GM12878 (cell line): Measurements from ENCODE around the gene SWSAP1. TPM values are rescaled to one million over a fixed set of nuclear protein-coding genes. Genes with fewer than 3 reads are reported as not detected.

Source experiments
- ATAC-seq: fragments of 200-7000 bp; cut with Tn5 transposase; 3 replicates; pipeline ENCODE4 v1.9.1; 2020; ENCODE audit warnings: mild to moderate bottlenecking, moderate library complexity
- BruUV-seq: library from RNA; stranded (reverse); fragments of 400-500 nt; replicated peaks from 2 replicates; lab custom pipeline; 2021; lab: Mats Ljungman, UMichigan
- CTCF ChIA-PET: fragments of 300-600 bp; sonication (Branson Sonifier 250); formaldehyde crosslinking; extraction: SDS; loops from one replicate; lab custom pipeline; 2021; ENCODE audit warnings: inconsistent platforms; lab: Yijun Ruan, JAX
- POLR2A ChIA-PET: fragments of 350-600 bp; formaldehyde crosslinking; extraction: SDS; loops from one replicate; lab custom pipeline; 2021; ENCODE audit warnings: inconsistent platforms; lab: Charles Lee
- RAD21 ChIA-PET: fragments of 300-600 bp; sonication (Branson Sonifier 250); formaldehyde crosslinking; loops from one replicate; lab custom pipeline; 2023; ENCODE audit warnings: antibody characterized with exemption; ENCODE audit not compliant: unreplicated experiment; lab: Charles Lee
- SMC1A ChIA-PET: fragments of 300-600 bp; sonication (Branson Sonifier 250); formaldehyde crosslinking; loops from one replicate; lab custom pipeline; 2023; ENCODE audit not compliant: unreplicated experiment, uncharacterized antibody; lab: Charles Lee
- DNase-seq: peaks from one replicate; pipeline ENCODE4 v3.0.0-alpha.2; 2011; ENCODE audit warnings: low read depth, low spot score
- FAIRE-seq: peaks from 3 replicates; lab custom pipeline; 2011; peaks lifted over from hg19 to GRCh38; lab: Jason Lieb, UNC
- H2AFZ ChIP-seq: 2 replicates; pipeline ENCODE4 v1.6.0; 2011; ENCODE audit warnings: low read depth, low read length, control low read depth; ENCODE audit not compliant: control insufficient read depth
- H3K27ac ChIP-seq: 2 replicates; pipeline ENCODE4 v1.5.1; 2011; ENCODE audit warnings: control low read depth; ENCODE audit not compliant: control insufficient read depth, insufficient read depth
- H3K27me3 ChIP-seq, 2 experiments: replicated peaks in 1 of 2; 2 replicates each; pipeline versions ENCODE4 v1.6.0 to v1.6.1; 2011; ENCODE audit warnings: low read length in 1 of 2; ENCODE audit not compliant: control insufficient read depth in 2 of 2, insufficient read depth in 2 of 2
- H3K36me3 ChIP-seq, 2 experiments: 2 replicates each; pipeline ENCODE4 v1.5.1; 2011; ENCODE audit warnings: low read length in 1 of 2; ENCODE audit not compliant: control insufficient read depth in 2 of 2, insufficient read depth in 2 of 2
- H3K4me1 ChIP-seq: 2 replicates; pipeline ENCODE4 v1.6.1; 2011; ENCODE audit warnings: mild to moderate bottlenecking, low read length, moderate library complexity, mixed read lengths; ENCODE audit not compliant: control insufficient read depth, insufficient read depth
- H3K4me2 ChIP-seq: 2 replicates; pipeline ENCODE4 v1.6.0; 2011; ENCODE audit warnings: control low read depth; ENCODE audit not compliant: control insufficient read depth, insufficient read depth
- H3K4me3 ChIP-seq: fragments of 200-600 bp; sonication (generic); 2 replicates; pipeline ENCODE4 v1.5.1; 2016
- H3K79me2 ChIP-seq: 2 replicates; pipeline ENCODE4 v1.6.0; 2011; ENCODE audit warnings: low read length; ENCODE audit not compliant: control insufficient read depth, insufficient read depth
- H3K9ac ChIP-seq: 2 replicates; pipeline ENCODE4 v1.8.0; 2011; ENCODE audit warnings: low read length, control low read depth, mixed read lengths; ENCODE audit not compliant: control insufficient read depth, insufficient read depth
- H3K9me3 ChIP-seq: replicated peaks from 3 replicates; pipeline ENCODE4 v1.5.1; 2011; ENCODE audit warnings: mild to moderate bottlenecking, low read length; ENCODE audit not compliant: control insufficient read depth, insufficient read depth
- H4K20me1 ChIP-seq: 2 replicates; pipeline ENCODE4 v1.6.0; 2011; ENCODE audit not compliant: control insufficient read depth, insufficient read depth
- CBX3 ChIP-seq: fragments of 200-600 bp; sonication (generic); IDR thresholded peaks from 2 replicates; pipeline ENCODE4 v1.6.1; 2016; ENCODE audit warnings: low read depth, borderline replicate concordance
- GATAD2B ChIP-seq: fragments of 450-650 bp; conservative IDR thresholded peaks from 2 replicates; pipeline ENCODE4 v1.6.1; 2017; ENCODE audit warnings: low read depth, mild to moderate bottlenecking, moderate library complexity
- JUNB ChIP-seq: IDR thresholded peaks from 2 replicates; pipeline ENCODE4 v1.6.1; 2016; ENCODE audit warnings: antibody characterized with exemption, mild to moderate bottlenecking
- MAX ChIP-seq: IDR thresholded peaks from 2 replicates; pipeline ENCODE4 v1.6.1; 2012; ENCODE audit warnings: low read depth, low read length, improper control_type of control experiment
- NRF1 ChIP-seq: conservative IDR thresholded peaks from 2 replicates; pipeline ENCODE4 v1.6.1; 2011; ENCODE audit warnings: mild to moderate bottlenecking, low read depth, low read length, improper control_type of control experiment
- PBX3 ChIP-seq: IDR thresholded peaks from 2 replicates; pipeline ENCODE4 v1.6.1; 2011; ENCODE audit warnings: mild to moderate bottlenecking, low read depth, low read length, moderate library complexity; ENCODE audit not compliant: insufficient replicate concordance
- PRDM15 ChIP-seq: fragments of 450-650 bp; formaldehyde crosslinking; IDR thresholded peaks from 2 replicates; pipeline ENCODE4 v1.4.0; 2020; ENCODE audit warnings: mild to moderate bottlenecking, moderate library complexity
- RBBP5 ChIP-seq: fragments of 200-600 bp; sonication (generic); conservative IDR thresholded peaks from 2 replicates; pipeline ENCODE4 v1.6.1; 2016
- SIN3A ChIP-seq: IDR thresholded peaks from 2 replicates; pipeline ENCODE4 v1.6.1; 2012; ENCODE audit warnings: low read depth, low read length, improper control_type of control experiment
- SMARCA5 ChIP-seq: fragments of 450-650 bp; IDR thresholded peaks from 2 replicates; pipeline ENCODE4 v1.6.1; 2017; ENCODE audit warnings: mild to moderate bottlenecking
- SREBF2 ChIP-seq: IDR thresholded peaks from 2 replicates; pipeline ENCODE4 v1.6.1; 2012; ENCODE audit warnings: mild to moderate bottlenecking, low read length
- WRNIP1 ChIP-seq: IDR thresholded peaks from 2 replicates; pipeline ENCODE4 v1.6.1; 2011; ENCODE audit warnings: low read depth, low read length, improper control_type of control experiment, borderline replicate concordance
- YY1 ChIP-seq: IDR thresholded peaks from 2 replicates; pipeline ENCODE4 v1.6.1; 2011; ENCODE audit warnings: low read depth, mild to moderate bottlenecking, low read length
- ZNF384 ChIP-seq: IDR thresholded peaks from 2 replicates; pipeline ENCODE4 v1.6.1; 2012; ENCODE audit warnings: low read depth, mild to moderate bottlenecking, low read length, improper control_type of control experiment, borderline replicate concordance
- ZNF622 ChIP-seq: fragments of 450-650 bp; IDR thresholded peaks from 2 replicates; pipeline ENCODE4 v1.6.1; 2017; ENCODE audit warnings: mild to moderate bottlenecking, inconsistent platforms
- ZSCAN29 ChIP-seq: fragments of 450-650 bp; IDR thresholded peaks from 2 replicates; pipeline ENCODE4 v1.6.1; 2017; ENCODE audit warnings: mild to moderate bottlenecking, moderate library complexity
- ZZZ3 ChIP-seq: IDR thresholded peaks from 2 replicates; pipeline ENCODE4 v1.6.1; 2011; ENCODE audit warnings: low read depth; ENCODE audit not compliant: control insufficient read depth, insufficient read length
- WGBS: methylation state at CpG from one replicate; pipeline ENCODE4 v1.1.6; 2016; ENCODE audit warnings: low lambda C conversion rate; ENCODE audit not compliant: insufficient replicate concordance, insufficient coverage; ENCODE audit errors: missing lambda C conversion rate; 5-methylcytosine and 5-hydroxymethylcytosine counted together
- in situ Hi-C: fragments of 300-500 bp; cut with MboI; formaldehyde crosslinking; loops from 9 replicates; pipeline ENCODE4 v1.14.3; 2018; ENCODE audit warnings: mixed read lengths
- intact Hi-C: fragments of 100-400 bp; cut with micrococcal nuclease; formaldehyde crosslinking; loops from one replicate; pipeline ENCODE4 v1.14.2; 2022; ENCODE audit not compliant: unreplicated experiment
- polyA plus RNA-seq, 11 experiments: library from polyadenylated mRNA; depleted of rRNA in 4 of 11; unstranded in 6 of 11; stranded (reverse) in 5 of 11; fragments of >200 nt; fragmentation: Nextera tagmentation in 4 of 11; fragmentation: Illumina TruSeq in 1 of 11; extraction: Ambion mirVana in 4 of 11; extraction: Trizol in 1 of 11; gene quantifications; 1 replicate in 1 of 11; 2 replicates in 10 of 11; pipeline versions ENCODE4 v1.2.1 to v1.2.3, GENCODE V29; 2011 to 2016; ENCODE audit warnings: inconsistent platforms in 2 of 11, missing spikeins in 2 of 11, low read depth in 1 of 11
- total RNA-seq, 4 experiments: library from RNA; depleted of rRNA in 3 of 4; stranded (reverse); fragments of >200 nt in 3 of 4; fragmentation: Illumina TruSeq in 1 of 4; extraction: Trizol in 1 of 4; gene quantifications; 2 replicates each; pipeline versions ENCODE4 v1.2.1 to v1.2.3, GENCODE V29; 2013 to 2021

Gene SWSAP1
- total and polyA plus RNA-seq, 10 of the 15 experiments (the other 5 are each of a cell fraction or from before 2014, with no cell fraction given) = 0.18 to 6.5 (median 2.4) TPM

- RAD21 ChIA-PET = no interaction called here
- no peak for FAIRE-seq
- SMC1A ChIA-PET = no interaction called here
Observed at GRCh38 chr19:11361037-11361770, 13.3 kb upstream of the SWSAP1 start.

More at GRCh38 chr19:11361037-11361770, 13.3 kb upstream of the SWSAP1 start:
- Histone ChIP-seq H3K79me2 (no peaks in the 10 kb centered on the region), H3K9me3 (no peaks in the 10 kb centered on the region), H3K4me3 (no peak overlapping the region), H2AFZ (no peak overlapping the region), H3K4me1 (no peaks in the 10 kb centered on the region), H3K27me3 (no peaks in the 10 kb centered on the region)
- 84% methylated on average over 43 of the region's 43 CpGs for WGBS
- DNase-seq (no peak), ATAC-seq (no peak)
- CTCF ChIA-PET = interaction anchor here (0.8 kb wide), 1 partner anchor 121 kb away, joined by 3 read pairs; no protein-coding TSS in a partner anchor
- no TSS peak for BruUV-seq
- no peak for TF ChIP-seq SREBF2
- TF ChIP-seq ZNF384 = no peak
- no peak for TF ChIP-seq PBX3
- TF ChIP-seq MAX = no peak
- TF ChIP-seq ZZZ3 = no peak
- TF ChIP-seq JUNB = no peak
- TF ChIP-seq SIN3A = no peak
- no peak for TF ChIP-seq ZSCAN29
- no peak for TF ChIP-seq RBBP5
- no peak for TF ChIP-seq CBX3
- TF ChIP-seq WRNIP1 = no peak
- no peak for TF ChIP-seq NRF1
- TF ChIP-seq PRDM15 (CRISPR knock-in tag) = no peak
- no peak for TF ChIP-seq SMARCA5
- no peak for TF ChIP-seq GATAD2B
- no peak for TF ChIP-seq YY1
- TF ChIP-seq ZNF622 = no peak
- TF ChIP-seq, all 136 proteins: peak for 0
- no peaks in the 10 kb centered on the region for H3K36me3 ChIP-seq
- no peak overlapping the region for H3K27ac ChIP-seq
- POLR2A ChIA-PET = interaction anchor here (0.6 kb wide), 1 partner anchor 30 kb away, joined by 6 read pairs; no protein-coding TSS in a partner anchor
- intact Hi-C loops (no loop called here), in situ Hi-C loops (no loop called here)
- H4K20me1 ChIP-seq = no peaks in the 10 kb centered on the region
- H3K4me2 ChIP-seq = no peak overlapping the region
- H3K9ac ChIP-seq = no peak overlapping the region
